ENCODE results near the gene SGCD. TPM values are rescaled to one million over a fixed set of nuclear protein-coding genes. Genes with fewer than 3 reads are reported as not detected.

SGCD gene
- total RNA-seq, 1 donor from 2014 or later: 8.8 TPM

DNA sequence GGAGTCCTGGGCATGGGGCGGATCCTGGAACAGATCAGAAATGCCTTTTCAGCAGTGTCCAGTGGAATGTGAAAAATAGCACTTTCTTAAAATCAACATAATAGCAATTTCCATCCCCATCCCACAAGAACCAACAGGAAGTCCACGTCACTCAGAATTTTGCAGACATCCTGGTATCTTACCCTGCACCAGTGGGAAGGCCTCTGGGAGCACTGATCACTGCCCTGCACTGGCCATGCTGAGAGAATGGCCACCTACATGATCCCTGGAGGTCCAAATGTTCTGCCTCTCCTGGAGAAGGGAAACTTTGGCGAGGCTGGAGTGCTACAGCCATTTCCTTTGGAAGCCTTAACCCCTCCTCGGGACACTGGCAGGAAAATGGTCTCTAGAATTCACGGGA lies 173.8 kb downstream of the SGCD start:
- Mint-ChIP-seq H3K27me3 (no peaks in the 10 kb centered on the region), H3K9me3 (no peaks in the 10 kb centered on the region), H3K4me1 (ENCODE audit: unreplicated experiment) (peaks cover 17% of the 10 kb centered on the region), H3K36me3 (no peaks in the 10 kb centered on the region), H3K4me3 (no peak overlapping the region), H3K27ac (no peak overlapping the region)
- TF ChIP-seq, protein P1, sequence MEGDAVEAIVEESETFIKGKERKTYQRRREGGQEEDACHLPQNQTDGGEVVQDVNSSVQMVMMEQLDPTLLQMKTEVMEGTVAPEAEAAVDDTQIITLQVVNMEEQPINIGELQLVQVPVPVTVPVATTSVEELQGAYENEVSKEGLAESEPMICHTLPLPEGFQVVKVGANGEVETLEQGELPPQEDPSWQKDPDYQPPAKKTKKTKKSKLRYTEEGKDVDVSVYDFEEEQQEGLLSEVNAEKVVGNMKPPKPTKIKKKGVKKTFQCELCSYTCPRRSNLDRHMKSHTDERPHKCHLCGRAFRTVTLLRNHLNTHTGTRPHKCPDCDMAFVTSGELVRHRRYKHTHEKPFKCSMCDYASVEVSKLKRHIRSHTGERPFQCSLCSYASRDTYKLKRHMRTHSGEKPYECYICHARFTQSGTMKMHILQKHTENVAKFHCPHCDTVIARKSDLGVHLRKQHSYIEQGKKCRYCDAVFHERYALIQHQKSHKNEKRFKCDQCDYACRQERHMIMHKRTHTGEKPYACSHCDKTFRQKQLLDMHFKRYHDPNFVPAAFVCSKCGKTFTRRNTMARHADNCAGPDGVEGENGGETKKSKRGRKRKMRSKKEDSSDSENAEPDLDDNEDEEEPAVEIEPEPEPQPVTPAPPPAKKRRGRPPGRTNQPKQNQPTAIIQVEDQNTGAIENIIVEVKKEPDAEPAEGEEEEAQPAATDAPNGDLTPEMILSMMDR (conservative IDR thresholded peaks at IDR 0.05): no peak
- no peak for DNase-seq (ENCODE audit: extremely low spot score, unreplicated experiment)

DNA sequence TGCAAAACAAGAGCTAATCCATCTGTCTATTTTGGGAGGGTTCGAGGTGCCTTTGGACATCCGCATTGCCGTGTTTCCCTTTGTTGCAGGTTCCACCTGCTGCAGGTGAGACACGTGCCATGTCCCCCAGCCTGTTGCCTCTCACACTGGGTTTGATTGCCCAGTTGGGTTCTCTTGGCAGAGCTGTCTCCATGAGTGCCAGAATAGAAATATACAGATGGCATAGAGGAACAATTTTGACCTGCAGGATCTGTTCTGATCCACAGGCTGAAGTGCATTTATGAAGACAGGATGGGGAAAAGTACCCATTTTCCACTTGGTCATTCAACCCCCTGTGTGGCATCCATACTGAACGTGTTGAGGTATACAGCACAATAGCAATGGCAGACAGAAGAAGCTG lies 178.1 kb downstream of the SGCD start:
- H3K9me3 Mint-ChIP-seq: no peaks in the 10 kb centered on the region
- no peak overlapping the region for H3K27ac Mint-ChIP-seq
- no peaks in the 10 kb centered on the region for H3K27me3 Mint-ChIP-seq
- TF ChIP-seq, protein P1 (conservative IDR thresholded peaks at IDR 0.05): no peak
- no peak overlapping the region for H3K4me3 Mint-ChIP-seq
- DNase-seq (ENCODE audit: extremely low spot score, unreplicated experiment): no peak
- H3K36me3 Mint-ChIP-seq: no peaks in the 10 kb centered on the region
- H3K4me1 Mint-ChIP-seq (ENCODE audit: unreplicated experiment): peaks cover 5% of the 10 kb centered on the region

DNA sequence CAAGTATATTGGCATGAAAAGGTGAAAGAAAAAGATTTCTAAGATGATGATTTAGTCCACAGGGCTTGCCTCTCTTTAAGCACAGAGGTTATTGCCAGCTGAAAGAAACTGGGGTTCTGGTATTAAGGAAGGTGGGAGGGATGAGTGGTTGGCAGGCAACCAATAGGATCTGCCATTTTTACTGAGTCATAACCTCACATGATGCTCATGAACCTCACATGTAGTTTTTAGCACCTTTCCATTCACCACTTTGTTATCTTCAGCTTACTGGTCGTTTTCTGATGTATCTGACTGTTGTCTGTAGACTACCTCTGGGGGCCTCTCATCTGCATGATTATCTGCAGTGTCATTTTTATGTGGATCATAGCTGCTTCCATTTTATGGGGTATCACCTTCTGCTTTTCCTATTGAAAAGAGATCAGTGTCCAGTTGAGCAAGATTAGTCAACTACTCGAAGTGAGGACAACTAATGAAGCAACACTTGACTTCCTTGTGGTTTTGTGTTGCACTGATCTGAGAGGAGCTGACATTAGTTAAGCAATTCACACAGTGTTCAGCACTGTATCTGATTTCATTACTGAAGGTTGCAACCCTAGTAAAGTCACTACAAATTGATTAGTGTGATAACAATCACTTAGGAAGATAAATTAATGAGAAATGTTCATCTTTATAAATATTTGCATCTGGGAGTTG lies 186.3 kb downstream of the SGCD start:
- Mint-ChIP-seq H3K9me3 (no peaks in the 10 kb centered on the region), H3K4me1 (ENCODE audit: unreplicated experiment) (no peaks in the 10 kb centered on the region), H3K36me3 (no peaks in the 10 kb centered on the region), H3K27me3 (peaks cover 3% of the 10 kb centered on the region), H3K4me3 (no peak overlapping the region), H3K27ac (no peak overlapping the region)
- no peak for DNase-seq (ENCODE audit: extremely low spot score, unreplicated experiment)
- TF ChIP-seq, protein P1 (conservative IDR thresholded peaks at IDR 0.05): no peak

DNA sequence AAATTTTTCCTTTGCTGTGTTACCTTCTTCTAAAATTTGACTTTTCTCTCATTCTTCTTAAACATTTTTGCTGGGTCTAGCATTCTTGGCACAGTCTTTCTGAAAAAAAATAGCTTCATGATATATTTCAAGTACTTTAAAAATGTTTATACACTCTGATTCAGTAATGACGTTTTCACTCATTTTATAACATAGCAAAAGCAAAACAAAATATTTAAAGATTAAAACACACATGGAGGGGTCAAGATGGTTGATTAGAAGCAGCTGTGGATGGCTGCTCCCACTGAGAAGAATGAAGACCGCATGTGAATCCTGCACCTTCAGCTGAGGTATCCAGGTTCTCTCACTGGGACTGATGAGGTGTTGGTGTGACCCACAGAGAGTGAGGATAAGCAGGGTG lies 188.2 kb downstream of the SGCD start:
- Mint-ChIP-seq H3K36me3 (no peaks in the 10 kb centered on the region), H3K9me3 (peaks cover 5% of the 10 kb centered on the region), H3K27ac (no peak overlapping the region), H3K27me3 (peaks cover 3% of the 10 kb centered on the region), H3K4me1 (ENCODE audit: unreplicated experiment) (no peaks in the 10 kb centered on the region), H3K4me3 (no peak overlapping the region)
- DNase-seq (ENCODE audit: extremely low spot score, unreplicated experiment): no peak
- TF ChIP-seq, protein P1 (conservative IDR thresholded peaks at IDR 0.05): no peak

DNA sequence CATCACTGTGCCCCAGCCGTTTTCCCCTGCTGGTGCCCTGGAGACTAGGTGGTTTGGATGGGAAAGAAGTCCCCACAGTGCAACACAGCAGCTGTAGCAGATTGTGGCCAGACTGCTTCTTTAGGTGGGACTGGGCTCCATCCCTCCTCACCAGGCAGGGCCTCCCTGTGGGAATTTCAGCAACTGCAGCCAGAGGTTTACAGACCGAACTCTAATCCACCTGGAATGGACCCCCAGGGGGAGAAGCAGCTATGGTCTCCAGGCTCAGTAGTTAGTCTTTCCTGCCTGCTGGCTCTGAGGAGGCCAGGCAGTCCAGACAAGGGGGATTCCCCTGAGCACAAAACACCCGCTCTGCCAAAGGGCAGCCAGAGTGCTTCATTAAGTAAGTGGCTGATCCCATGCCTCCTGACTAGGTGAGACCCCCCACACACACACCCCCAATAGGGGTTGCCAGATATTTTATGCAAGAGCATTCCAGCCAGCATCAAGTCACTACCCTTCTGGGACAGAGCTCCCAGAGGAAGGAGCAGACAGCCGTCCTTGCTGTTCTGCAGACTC lies 188.9 kb downstream of the SGCD start:
- Mint-ChIP-seq H3K36me3 (no peaks in the 10 kb centered on the region), H3K4me3 (no peak overlapping the region), H3K4me1 (ENCODE audit: unreplicated experiment) (no peaks in the 10 kb centered on the region), H3K9me3 (peaks cover 5% of the 10 kb centered on the region), H3K27ac (no peak overlapping the region), H3K27me3 (peaks cover 3% of the 10 kb centered on the region)
- no peak for DNase-seq (ENCODE audit: extremely low spot score, unreplicated experiment)
- TF ChIP-seq, protein P1 (conservative IDR thresholded peaks at IDR 0.05): no peak

Measured in type B pancreatic cell (in vitro differentiated cells).